K562 (cell line): ENCODE results near the gene ACTL10. TPM values are rescaled to one million over a fixed set of nuclear protein-coding genes. Genes with fewer than 3 reads are reported as not detected.

Experiments
- E2F8 ChIP-seq: fragments of 450-650 bp; IDR thresholded peaks from 2 replicates; pipeline ENCODE4 v1.7.1; 2018; ENCODE audit warnings: mild to moderate bottlenecking, low read depth; ENCODE audit not compliant: partially characterized antibody
- NR2C2 ChIP-seq, 2 experiments: fragments of 200-800 bp in 1 of 2; sonication (Bioruptor generic) in 1 of 2; sonication (generic) in 1 of 2; formaldehyde crosslinking in 1 of 2; IDR thresholded peaks; 2 replicates each; pipeline versions ENCODE4 v1.6.1 to v1.8.0; 2016 to 2022; ENCODE audit warnings: mild to moderate bottlenecking in 1 of 2, missing compliant biosample characterization in 1 of 2, missing genetic modification characterization in 1 of 2, missing genetic modification reagents in 1 of 2
- PYGO2 ChIP-seq: fragments of 450-650 bp; IDR thresholded peaks from 2 replicates; pipeline ENCODE4 v1.6.1; 2016; ENCODE audit warnings: mild to moderate bottlenecking, missing genetic modification characterization, moderate library complexity, missing compliant biosample characterization
- REST ChIP-seq, 2 experiments: fragments of 450-650 bp; formaldehyde crosslinking in 1 of 2; IDR thresholded peaks; 2 replicates each; pipeline versions ENCODE4 v1.4.0 to v1.6.1; 2014 to 2020; ENCODE audit warnings: mild to moderate bottlenecking in 2 of 2, borderline replicate concordance in 1 of 2, low read depth in 1 of 2
- SMAD4 ChIP-seq: fragments of 250-450 bp; sonication (Bioruptor Pico); conservative IDR thresholded peaks from 2 replicates; pipeline ENCODE4 v1.8.0; 2021; ENCODE audit warnings: inconsistent platforms, mild to moderate bottlenecking, moderate library complexity
- ZBTB7A ChIP-seq: IDR thresholded peaks from 2 replicates; pipeline ENCODE4 v1.6.1; 2011; ENCODE audit warnings: low read depth, mild to moderate bottlenecking, low read length, moderate library complexity, borderline replicate concordance; ENCODE audit not compliant: control insufficient read depth
- polyA plus RNA-seq, 8 experiments: library from polyadenylated mRNA; depleted of rRNA in 4 of 8; stranded (reverse) in 5 of 8; unstranded in 3 of 8; fragments of >200 nt; fragmentation: Nextera tagmentation in 2 of 8; fragmentation: Illumina TruSeq in 1 of 8; extraction: Ambion mirVana in 2 of 8; extraction: Trizol in 1 of 8; gene quantifications; 2 replicates each; pipeline versions ENCODE4 v1.2.1 to v1.2.3, GENCODE V29; 2011 to 2014; ENCODE audit warnings: inconsistent platforms in 1 of 8, missing spikeins in 1 of 8
- total RNA-seq, 7 experiments: library from RNA; depleted of rRNA in 6 of 7; stranded (reverse); fragments of >200 nt in 6 of 7; fragmentation: Illumina TruSeq in 2 of 7; extraction: Trizol in 2 of 7; gene quantifications; 2 replicates each; pipeline versions ENCODE4 v1.2.1 to v1.2.3, GENCODE V29; 2011 to 2021; ENCODE audit warnings: low replicate concordance in 1 of 7
- TF ChIP-seq, protein P1 (sequence below): fragments of 450-650 bp; formaldehyde crosslinking; IDR thresholded peaks from 2 replicates; pipeline ENCODE4 v1.4.0; 2020; ENCODE audit warnings: mild to moderate bottlenecking

Gene ACTL10
- total and polyA plus RNA-seq, 9 of the 15 experiments (the other 6 are each of a cell fraction or from before 2014, with no cell fraction given), result 0.07 to 0.14 TPM; not detected in 7

GRCh38 chr20:33686100-33686983, 19.6 kb downstream of the ACTL10 start, which contains the start of gene E2F1 (continued):
- TF ChIP-seq E2F8, result peak; percentile 99
- TF ChIP-seq ZBTB7A, result peak; percentile 38; the same call in 1 of the 2 replicates
- TF ChIP-seq, protein P1, sequence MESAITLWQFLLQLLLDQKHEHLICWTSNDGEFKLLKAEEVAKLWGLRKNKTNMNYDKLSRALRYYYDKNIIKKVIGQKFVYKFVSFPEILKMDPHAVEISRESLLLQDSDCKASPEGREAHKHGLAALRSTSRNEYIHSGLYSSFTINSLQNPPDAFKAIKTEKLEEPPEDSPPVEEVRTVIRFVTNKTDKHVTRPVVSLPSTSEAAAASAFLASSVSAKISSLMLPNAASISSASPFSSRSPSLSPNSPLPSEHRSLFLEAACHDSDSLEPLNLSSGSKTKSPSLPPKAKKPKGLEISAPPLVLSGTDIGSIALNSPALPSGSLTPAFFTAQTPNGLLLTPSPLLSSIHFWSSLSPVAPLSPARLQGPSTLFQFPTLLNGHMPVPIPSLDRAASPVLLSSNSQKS (CRISPR knock-in tag), result no peak
- TF ChIP-seq PYGO2 (tag), result no peak
- TF ChIP-seq SMAD4, result peak; percentile 53; the same call in 1 of the 2 replicates
- peak; percentile 94 for TF ChIP-seq REST (IDR thresholded peaks at IDR 0.05; ENCODE audit: borderline replicate concordance)
- TF ChIP-seq REST (CRISPR knock-in tag; IDR thresholded peaks at IDR 0.05; ENCODE audit: low read depth), result no peak
- TF ChIP-seq NR2C2 (CRISPR knock-in tag; IDR thresholded peaks at IDR 0.05), result no peak
- peak; percentile 50; the same call in 1 of the 2 replicates for TF ChIP-seq NR2C2 (tag; IDR thresholded peaks at IDR 0.05)
